IPS-18c (cell line): ENCODE data around the gene AGBL2.
"Not testable (repeated sequence)": the region's sequence is repeated elsewhere in the genome, so short reads cannot be mapped to it uniquely, and the experiment has no call there.

Experiments
- H3K4me3 ChIP-seq: 2 replicates; pipeline ENCODE4 v1.7.0; 2013; ENCODE audit warnings: low read depth, mild to moderate bottlenecking, low read length, moderate library complexity; ENCODE audit not compliant: insufficient read depth
- H3K9me3 ChIP-seq: one replicate; pipeline ENCODE4 v1.6.1; 2013; ENCODE audit warnings: mild to moderate bottlenecking, low read length, moderate library complexity; ENCODE audit not compliant: control insufficient read depth, insufficient read depth

AGBL2 gene

GRCh38 chr11:47715082-47715669 lies at the start of gene AGBL2:
AGBL2 (minus strand) TSS chr11:47715369; CDS start chr11:47714650, 719 bp downstream.
- Histone ChIP-seq H3K4me3 (peak within 1 kb of the TSS; percentile 75), H3K9me3 (no peaks in the 10 kb centered on the region)

- H3K9me3 ChIP-seq, H3K4me3 ChIP-seq: not testable (repeated sequence)
These were observed 44.1 kb upstream of the AGBL2 start for GRCh38 chr11:47759291-47759690.

- Histone ChIP-seq H3K4me3 (no peak overlapping the region), H3K9me3 (no peaks in the 10 kb centered on the region)
These were observed 41.0 kb upstream of the AGBL2 start for GRCh38 chr11:47756208-47756607.

GRCh38 chr11:47750725-47751124 lies 35.6 kb upstream of the AGBL2 start:
- no peak overlapping the region for H3K4me3 ChIP-seq
- no peaks in the 10 kb centered on the region for H3K9me3 ChIP-seq

- not testable (repeated sequence) for H3K9me3 ChIP-seq, H3K4me3 ChIP-seq
These were observed 27.3 kb upstream of the AGBL2 start for GRCh38 chr11:47742494-47742893.

- H3K9me3 ChIP-seq, H3K4me3 ChIP-seq: not testable (repeated sequence)
These were observed 22.6 kb upstream of the AGBL2 start for GRCh38 chr11:47737817-47738216.

GRCh38 chr11:47732271-47732670 lies 17.1 kb upstream of the AGBL2 start:
- Histone ChIP-seq H3K9me3 (no peaks in the 10 kb centered on the region), H3K4me3 (no peak overlapping the region)

- H3K4me3 ChIP-seq: no peak overlapping the region
- no peaks in the 10 kb centered on the region for H3K9me3 ChIP-seq
These were observed 16.3 kb upstream of the AGBL2 start for GRCh38 chr11:47731475-47731874.

GRCh38 chr11:47726878-47727514 lies 11.8 kb upstream of the AGBL2 start:
- no peak overlapping the region for H3K4me3 ChIP-seq
- H3K9me3 ChIP-seq: no peaks in the 10 kb centered on the region

- no peak overlapping the region for H3K4me3 ChIP-seq
- H3K9me3 ChIP-seq: no peaks in the 10 kb centered on the region
These were observed 10.9 kb upstream of the AGBL2 start for GRCh38 chr11:47726118-47726442.

GRCh38 chr11:47725442-47726117 lies 10.4 kb upstream of the AGBL2 start:
- Histone ChIP-seq H3K9me3 (no peaks in the 10 kb centered on the region), H3K4me3 (no peak overlapping the region)

- Histone ChIP-seq H3K4me3 (no peak overlapping the region), H3K9me3 (no peaks in the 10 kb centered on the region)
These were observed 9.0 kb upstream of the AGBL2 start for GRCh38 chr11:47724041-47724729.

- H3K4me3 ChIP-seq: no peak overlapping the region
- no peaks in the 10 kb centered on the region for H3K9me3 ChIP-seq
These were observed 7.9 kb upstream of the AGBL2 start for GRCh38 chr11:47723041-47723440.

GRCh38 chr11:47720651-47721050 lies 5.5 kb upstream of the AGBL2 start:
- Histone ChIP-seq H3K9me3 (no peaks in the 10 kb centered on the region), H3K4me3 (no peak overlapping the region)

GRCh38 chr11:47716692-47717091 lies 1.5 kb upstream of the AGBL2 start:
- Histone ChIP-seq H3K4me3 (no peak overlapping the region), H3K9me3 (no peaks in the 10 kb centered on the region)

GRCh38 chr11:47714554-47715081 lies 551 bp downstream of the AGBL2 start:
- Histone ChIP-seq H3K9me3 (no peaks in the 10 kb centered on the region), H3K4me3 (peak overlapping the region; percentile 75)

- H3K4me3 ChIP-seq: no peak overlapping the region
- H3K9me3 ChIP-seq: peaks cover 4% of the 10 kb centered on the region
These were observed 3.4 kb downstream of the AGBL2 start for GRCh38 chr11:47711816-47712215.

- peaks cover 4% of the 10 kb centered on the region for H3K9me3 ChIP-seq
These were observed 3.9 kb downstream of the AGBL2 start for GRCh38 chr11:47711225-47711624.

More at GRCh38 chr11:47711225-47711624, 3.9 kb downstream of the AGBL2 start:
- no peak overlapping the region for H3K4me3 ChIP-seq
